Caco-2 (cell line): ENCODE measurements around the gene FGF5. TPM values are rescaled to one million over a fixed set of nuclear protein-coding genes. Genes with fewer than 3 reads are reported as not detected.

Experiments
- total RNA-seq: library from RNA; stranded (reverse); gene quantifications from 2 replicates; pipeline ENCODE4 v1.2.3, GENCODE V29; 2022

FGF5 gene
- total RNA-seq, 1 experiment from 2014 or later: not detected

Other genes with a start within 250 kb of the FGF5 start
- gene ANTXR2, start 193.4 kb upstream of the FGF5 start, total RNA-seq: 0.97 and 1.4 TPM in 2 replicates
- gene PRDM8, start 69.2 kb upstream of the FGF5 start, total RNA-seq: not detected in 2 replicates
- gene CFAP299, start 69.1 kb downstream of the FGF5 start, total RNA-seq: not detected in 2 replicates